ENCODE measurements around the gene SEC14L5. TPM values are rescaled to one million over a fixed set of nuclear protein-coding genes. Genes with fewer than 3 reads are reported as not detected.

The SEC14L5 gene
- total and polyA plus RNA-seq, 5 experiments from 2014 or later, result not detected

DNA sequence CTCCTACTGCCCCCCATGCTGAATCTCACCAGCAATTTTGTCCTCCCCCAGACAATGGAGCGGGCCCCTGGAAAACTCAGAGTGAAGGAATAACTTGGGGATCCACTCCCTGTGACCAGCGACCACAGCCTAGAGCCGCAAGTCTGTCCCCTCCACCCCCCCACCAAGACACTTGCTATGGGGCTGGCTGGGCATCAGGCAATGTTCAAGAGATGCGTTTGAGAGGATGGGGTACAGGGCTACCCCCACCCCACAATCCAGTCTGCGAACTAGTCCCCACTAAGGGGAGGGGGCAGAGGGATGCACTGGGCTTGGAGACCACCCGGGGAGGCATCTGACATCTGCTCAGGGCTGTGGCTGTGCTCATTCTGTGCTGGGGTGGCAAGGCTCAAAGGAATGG lies 23.5 kb upstream of the SEC14L5 start:
- Mint-ChIP-seq H3K9me3 (no peaks in the 10 kb centered on the region), H3K27ac (peak overlapping the region in 1 of 10 donors; percentile 49), H3K4me3 (peak overlapping the region in 2 of 10 donors; percentile 36 to 46), H3K4me1 (peaks cover 4 to 13% (median 8%) of the 10 kb centered on the region in 4 donors), H3K27me3 (peaks cover 12 to 58% (median 27%) of the 10 kb centered on the region in 5 donors), H3K36me3 (no peaks in the 10 kb centered on the region)
- ATAC-seq (no peak), DNase-seq (no peak)
- POLR2A ChIA-PET, result no interaction called here

DNA sequence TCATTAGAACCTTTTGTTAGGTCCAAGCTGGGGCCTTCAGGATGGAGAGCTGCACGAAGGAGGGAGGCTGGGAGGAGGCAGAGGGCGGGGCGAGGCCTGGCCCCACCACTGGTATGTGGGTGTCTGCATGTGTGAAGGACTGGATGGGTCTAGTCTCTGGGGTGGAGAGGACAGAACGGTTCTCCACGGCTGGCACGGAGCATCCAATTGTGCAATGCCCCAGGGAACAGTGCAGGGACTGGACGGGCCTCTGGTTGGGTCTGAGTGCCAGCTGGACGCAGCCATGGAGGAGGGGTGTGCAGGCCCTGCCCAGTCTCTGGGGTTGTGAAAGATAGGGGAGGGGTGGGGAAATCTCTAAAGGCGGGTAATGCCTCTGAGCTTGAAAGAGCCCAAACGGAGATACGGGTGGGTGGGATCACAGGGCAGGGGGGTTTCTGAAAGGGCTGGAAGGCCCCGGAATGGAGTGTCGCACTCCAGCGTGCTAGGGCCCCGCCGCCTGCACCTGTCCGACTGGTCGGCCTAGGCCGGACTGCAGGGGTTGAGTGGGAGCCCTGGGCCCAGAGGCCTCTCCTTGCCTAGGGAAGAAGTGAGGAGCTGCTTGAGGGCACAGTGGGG lies 22.8 kb upstream of the SEC14L5 start:
- Mint-ChIP-seq H3K4me3 (peak overlapping the region in 3 of 10 donors; percentile 23 to 80 (median 66)), H3K27me3 (peaks cover 12 to 54% (median 27%) of the 10 kb centered on the region in 5 donors), H3K9me3 (no peaks in the 10 kb centered on the region), H3K27ac (no peak overlapping the region), H3K36me3 (no peaks in the 10 kb centered on the region), H3K4me1 (peaks cover 4 to 13% (median 8%) of the 10 kb centered on the region in 4 donors)
- ATAC-seq, result no peak
- no peak for DNase-seq
- POLR2A ChIA-PET, result no interaction called here

DNA sequence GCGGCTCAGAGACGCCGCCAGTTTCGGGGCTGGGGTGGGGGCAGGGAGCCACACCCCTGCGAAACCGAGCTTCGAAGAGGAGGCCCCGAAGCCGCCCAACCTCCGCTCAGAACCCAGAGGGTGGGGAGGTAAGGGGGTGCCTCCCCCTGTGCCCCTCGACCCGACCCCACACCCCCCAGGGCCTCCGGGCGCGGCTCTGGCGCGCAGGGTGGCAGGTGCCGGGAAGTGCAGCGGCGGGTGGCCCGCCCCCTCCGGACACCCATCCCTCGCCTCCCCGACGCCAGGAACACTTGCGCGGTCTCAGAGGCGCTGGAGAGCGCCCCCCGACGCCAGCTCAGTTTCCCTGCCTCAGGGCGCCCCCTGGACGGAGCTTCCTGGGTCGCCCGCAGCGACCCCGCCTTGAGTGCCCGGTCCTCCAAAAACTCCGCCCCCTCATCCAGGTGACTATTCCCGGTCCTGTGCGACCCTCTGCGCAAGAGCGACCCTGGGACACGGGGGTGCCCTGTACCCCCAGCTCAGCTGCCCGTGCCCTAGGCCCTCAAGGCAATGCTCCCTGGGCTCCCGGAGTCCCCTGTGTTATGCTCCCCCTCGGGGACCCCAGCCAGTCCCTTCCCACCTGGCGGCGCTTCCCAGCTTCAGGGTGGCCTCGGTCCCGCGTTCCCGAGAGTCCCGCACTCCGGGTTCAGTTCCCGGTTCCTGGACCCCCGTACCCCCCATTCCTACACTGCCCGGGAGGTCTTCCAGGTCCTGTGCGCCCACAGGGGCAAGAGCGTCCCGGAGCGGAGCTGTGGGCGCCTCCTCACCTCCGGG lies 21.7 kb upstream of the SEC14L5 start:
- Mint-ChIP-seq H3K9me3 (no peaks in the 10 kb centered on the region), H3K4me1 (peaks cover 4 to 13% (median 8%) of the 10 kb centered on the region in 4 donors), H3K36me3 (no peaks in the 10 kb centered on the region), H3K27ac (no peak overlapping the region), H3K4me3 (peak overlapping the region; percentile 7 to 86 (median 64)), H3K27me3 (peaks cover 11 to 51% (median 31%) of the 10 kb centered on the region in 5 donors)
- POLR2A ChIA-PET, result no interaction called here
- ATAC-seq (peak; percentile 37 to 57), DNase-seq (no peak)

DNA sequence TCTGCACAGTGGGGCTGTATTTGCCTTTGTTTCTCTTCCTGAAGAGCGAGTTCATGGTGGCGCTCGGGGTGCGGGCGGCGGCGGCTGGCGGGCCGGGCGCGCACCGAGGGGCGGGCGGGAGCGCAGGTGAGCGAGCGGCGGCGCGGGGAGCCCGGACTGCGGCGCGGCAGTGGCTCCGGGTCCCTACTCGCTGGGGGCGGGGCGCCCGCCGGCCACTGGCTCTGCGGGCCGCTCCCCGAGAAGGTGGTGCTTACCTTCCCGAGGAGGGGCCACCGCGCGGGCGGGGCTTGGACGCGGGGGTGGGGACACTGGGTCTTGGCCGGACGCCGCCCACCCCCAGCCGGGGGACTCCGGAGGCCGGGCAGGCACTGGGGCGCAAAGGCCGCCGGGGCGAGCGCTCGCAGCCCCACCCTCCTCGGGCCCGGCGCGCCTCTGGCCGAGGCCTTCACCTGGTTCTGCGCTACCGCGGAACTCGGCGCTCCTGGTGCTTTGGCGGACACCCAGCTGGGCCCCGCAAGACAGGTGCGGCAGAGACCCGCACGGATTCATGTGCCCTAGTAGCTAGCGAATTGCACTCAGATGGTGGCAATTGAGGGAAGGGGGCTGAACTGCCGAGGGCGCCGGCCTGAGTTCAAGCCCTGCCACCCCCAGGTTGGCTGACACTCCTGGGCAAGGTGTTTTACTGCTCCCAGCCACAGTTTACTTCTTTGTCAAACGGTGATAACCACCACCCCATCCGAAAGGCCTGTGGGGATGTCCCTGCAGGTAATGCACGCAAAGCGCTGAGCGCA lies 20.9 kb upstream of the SEC14L5 start, which contains the start of gene PPL:
TSS of gene PPL (minus strand) at position 158 of the 791 bp plus-strand sequence. CDS start at position 55, 103 bp downstream.
- peaks cover 4 to 13% (median 8%) of the 10 kb centered on the region in 4 donors for H3K4me1 Mint-ChIP-seq
- DNase-seq, result no peak
- no peak within 1 kb of the TSS for H3K27ac Mint-ChIP-seq
- ATAC-seq, result peak in 1 of 2 donors; percentile 23
- POLR2A ChIA-PET, result no interaction called here
- peaks cover 11 to 51% (median 31%) of the 10 kb centered on the region in 5 donors for H3K27me3 Mint-ChIP-seq
- H3K36me3 Mint-ChIP-seq, result no peaks in the 10 kb centered on the region
- peak within 1 kb of the TSS; percentile 20 to 86 (median 64) for H3K4me3 Mint-ChIP-seq
- no peaks in the 10 kb centered on the region for H3K9me3 Mint-ChIP-seq

DNA sequence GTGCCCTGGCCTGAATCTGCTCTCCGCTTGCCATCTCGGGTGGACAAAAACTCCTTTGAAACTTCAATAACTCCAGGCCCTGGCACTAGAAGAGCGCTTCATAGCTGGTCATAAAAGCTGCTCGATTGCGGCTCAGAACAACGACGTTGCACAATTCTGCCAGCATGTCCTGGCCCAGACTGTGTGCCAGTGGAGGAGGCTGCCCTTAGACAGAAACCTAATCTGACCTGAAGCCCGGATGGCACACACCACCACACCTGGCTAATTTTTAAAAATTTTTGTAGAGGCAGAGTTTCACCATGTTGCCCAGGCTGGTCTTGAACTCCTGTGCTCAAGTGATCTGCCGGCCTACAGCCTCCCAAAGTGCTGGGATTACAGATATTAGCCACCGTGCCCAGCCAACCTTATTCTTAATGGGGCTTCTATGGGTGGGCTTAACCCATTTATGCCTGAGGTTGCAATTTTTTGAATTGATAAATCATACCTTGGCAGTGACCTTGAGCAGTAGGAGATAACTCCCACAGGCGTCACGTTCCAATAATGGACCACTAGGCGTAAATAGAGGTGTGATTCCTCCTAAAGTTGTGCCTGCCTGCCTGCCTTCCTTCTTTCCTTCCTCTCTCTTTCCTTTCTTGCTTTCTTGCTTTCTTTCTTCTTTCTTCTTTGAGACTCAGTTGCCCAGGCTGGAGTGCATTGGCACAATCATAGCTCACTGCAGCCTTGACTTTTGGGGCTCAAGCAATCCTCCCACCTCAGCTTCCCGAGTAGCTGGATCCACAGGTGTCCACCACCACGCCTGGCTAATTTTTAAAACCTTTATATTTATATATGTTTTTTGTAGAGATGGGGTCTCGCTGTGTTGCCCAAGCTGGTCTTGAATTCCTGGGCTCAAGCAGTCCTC lies 20.1 kb upstream of the SEC14L5 start:
- H3K27ac Mint-ChIP-seq, result no peak overlapping the region
- ATAC-seq (no peak), DNase-seq (no peak)
- POLR2A ChIA-PET, result no interaction called here
- H3K4me3 Mint-ChIP-seq, result peak overlapping the region in 9 of 10 donors; percentile 16 to 76 (median 62)
- H3K36me3 Mint-ChIP-seq, result no peaks in the 10 kb centered on the region
- no peaks in the 10 kb centered on the region for H3K9me3 Mint-ChIP-seq
- H3K27me3 Mint-ChIP-seq, result peaks cover 11 to 49% (median 31%) of the 10 kb centered on the region in 5 donors
- peaks cover 4 to 13% (median 8%) of the 10 kb centered on the region in 4 donors for H3K4me1 Mint-ChIP-seq

DNA sequence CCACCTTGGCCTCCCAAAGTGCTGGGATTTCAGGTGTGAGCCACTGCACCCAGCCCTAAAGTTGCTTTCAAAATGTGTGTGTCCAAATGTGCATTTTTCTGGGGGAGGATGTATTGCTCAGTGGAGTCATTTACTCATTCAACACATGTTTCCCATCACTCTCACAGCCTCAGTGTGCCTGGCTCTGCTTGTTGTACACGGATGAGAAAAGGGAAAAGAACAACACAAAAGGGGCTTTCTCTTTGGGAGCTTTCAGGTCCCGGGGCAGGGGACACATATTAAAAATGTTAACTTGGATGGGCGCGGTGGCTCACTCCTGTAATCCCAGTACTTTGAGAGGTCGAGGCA lies 19.5 kb upstream of the SEC14L5 start:
- H3K36me3 Mint-ChIP-seq, result no peaks in the 10 kb centered on the region
- no peak overlapping the region for H3K27ac Mint-ChIP-seq
- ATAC-seq (no peak), DNase-seq (no peak)
- H3K9me3 Mint-ChIP-seq, result no peaks in the 10 kb centered on the region
- POLR2A ChIA-PET, result no interaction called here
- peak overlapping the region in 1 of 10 donors; percentile 54 for H3K4me3 Mint-ChIP-seq
- peaks cover 11 to 48% (median 27%) of the 10 kb centered on the region in 5 donors for H3K27me3 Mint-ChIP-seq
- H3K4me1 Mint-ChIP-seq, result peaks cover 4 to 13% (median 8%) of the 10 kb centered on the region in 4 donors

DNA sequence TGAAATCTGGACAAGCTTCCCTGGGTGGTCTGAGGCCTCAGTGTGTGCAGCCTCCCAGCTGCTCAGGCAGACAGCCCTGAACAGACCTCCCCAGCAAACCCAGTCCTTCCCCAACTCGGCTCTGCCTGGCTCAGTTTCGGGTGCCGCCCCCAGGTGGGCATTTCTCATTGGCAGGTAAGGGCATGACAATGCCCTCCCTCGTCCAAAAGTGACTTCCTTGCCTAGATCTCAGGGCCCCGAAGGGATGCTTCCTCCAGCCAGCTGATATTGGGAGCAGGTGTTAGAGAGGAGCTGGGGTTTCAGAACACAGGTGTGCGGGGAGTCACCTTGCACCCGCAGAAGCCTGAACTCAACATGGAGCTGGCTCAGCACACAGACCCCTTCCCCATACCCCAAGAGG lies 17.4 kb upstream of the SEC14L5 start:
- Mint-ChIP-seq H3K27me3 (peaks cover 8 to 41% (median 24%) of the 10 kb centered on the region in 5 donors), H3K27ac (no peak overlapping the region), H3K9me3 (no peaks in the 10 kb centered on the region), H3K4me1 (peaks cover 4 to 13% (median 8%) of the 10 kb centered on the region in 4 donors), H3K36me3 (no peaks in the 10 kb centered on the region), H3K4me3 (no peak overlapping the region)
- POLR2A ChIA-PET, result no interaction called here
- DNase-seq (no peak), ATAC-seq (no peak)

DNA sequence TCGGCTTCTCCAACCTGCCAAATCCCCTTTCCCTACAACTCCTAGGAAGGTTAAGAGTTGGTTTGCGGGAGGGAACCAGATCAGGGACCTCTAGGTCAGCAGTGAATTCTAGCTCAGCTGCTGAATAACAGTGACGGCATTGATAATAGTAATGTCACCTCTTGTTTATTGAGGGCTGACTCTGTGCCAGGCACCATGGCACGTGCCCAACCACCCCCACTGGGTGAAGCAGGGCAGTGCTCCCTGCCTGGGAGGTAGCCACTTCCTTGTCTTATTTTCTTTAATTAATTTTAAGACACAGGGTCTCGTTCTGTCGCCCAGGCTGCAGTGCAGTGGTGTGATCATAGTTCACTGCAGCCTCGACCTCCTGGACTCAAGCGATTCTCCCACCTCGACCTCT lies 15.6 kb upstream of the SEC14L5 start:
- no peak overlapping the region for H3K27ac Mint-ChIP-seq
- H3K27me3 Mint-ChIP-seq, result peaks cover 9 to 43% (median 26%) of the 10 kb centered on the region in 5 donors
- H3K4me3 Mint-ChIP-seq, result no peak overlapping the region
- DNase-seq (no peak), ATAC-seq (no peak)
- H3K36me3 Mint-ChIP-seq, result no peaks in the 10 kb centered on the region
- POLR2A ChIA-PET, result no interaction called here
- peaks cover 0 to 7% (median 2%) of the 10 kb centered on the region in 4 donors for H3K4me1 Mint-ChIP-seq
- H3K9me3 Mint-ChIP-seq, result no peaks in the 10 kb centered on the region

DNA sequence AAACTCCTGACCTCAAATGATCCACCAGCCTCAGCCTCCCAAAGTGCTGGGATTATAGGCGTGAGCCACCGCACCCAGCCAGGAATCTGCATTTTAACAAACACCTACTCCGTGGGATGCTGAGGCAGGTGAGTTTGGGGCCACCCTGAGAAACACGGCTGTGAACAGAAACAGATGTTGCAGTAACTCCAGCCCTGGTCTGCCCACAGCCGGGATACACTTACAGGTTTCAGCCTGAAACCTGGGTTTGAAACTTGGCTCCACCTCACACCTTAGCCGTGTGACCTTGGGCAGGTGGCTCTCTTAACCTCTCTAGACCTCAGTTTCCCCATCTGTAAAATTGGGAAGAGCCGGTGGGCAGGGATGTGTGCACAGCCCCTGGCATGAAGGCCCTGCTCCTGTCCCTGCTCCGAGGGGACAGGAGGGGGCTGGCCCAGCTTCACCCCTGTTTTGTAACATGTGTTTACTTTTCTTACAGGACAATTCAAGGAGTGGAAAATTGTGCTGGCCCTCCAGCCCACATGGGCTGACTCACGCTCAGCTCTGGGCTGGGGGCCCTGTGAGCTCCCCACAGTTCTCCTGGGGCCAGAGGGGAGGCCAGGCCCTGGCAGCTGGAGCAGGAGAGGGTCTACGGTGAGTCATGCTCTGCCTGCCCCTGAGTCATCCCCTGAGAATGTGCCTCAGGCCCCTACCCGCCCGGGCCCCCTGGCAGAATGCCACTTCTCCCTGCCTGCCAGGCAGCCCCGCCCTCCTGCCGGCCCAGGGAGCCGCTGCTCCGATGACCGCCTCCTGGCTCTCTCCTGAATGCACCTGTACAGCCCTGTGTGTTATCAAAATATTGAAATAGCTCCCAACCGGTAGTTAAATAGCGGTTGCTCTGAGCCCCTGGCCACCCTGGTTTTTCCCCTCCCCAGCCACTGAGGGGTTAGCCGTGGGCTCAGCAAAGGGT lies 13.5 kb upstream of the SEC14L5 start:
- Mint-ChIP-seq H3K4me1 (peaks cover 0 to 5% (median 2%) of the 10 kb centered on the region in 4 donors), H3K36me3 (no peaks in the 10 kb centered on the region), H3K27ac (peak overlapping the region in 1 of 10 donors; percentile 25), H3K27me3 (peaks cover 0 to 50% (median 31%) of the 10 kb centered on the region in 5 donors), H3K4me3 (no peak overlapping the region), H3K9me3 (no peaks in the 10 kb centered on the region)
- ATAC-seq, result no peak
- POLR2A ChIA-PET, result no interaction called here
- DNase-seq, result no peak

DNA sequence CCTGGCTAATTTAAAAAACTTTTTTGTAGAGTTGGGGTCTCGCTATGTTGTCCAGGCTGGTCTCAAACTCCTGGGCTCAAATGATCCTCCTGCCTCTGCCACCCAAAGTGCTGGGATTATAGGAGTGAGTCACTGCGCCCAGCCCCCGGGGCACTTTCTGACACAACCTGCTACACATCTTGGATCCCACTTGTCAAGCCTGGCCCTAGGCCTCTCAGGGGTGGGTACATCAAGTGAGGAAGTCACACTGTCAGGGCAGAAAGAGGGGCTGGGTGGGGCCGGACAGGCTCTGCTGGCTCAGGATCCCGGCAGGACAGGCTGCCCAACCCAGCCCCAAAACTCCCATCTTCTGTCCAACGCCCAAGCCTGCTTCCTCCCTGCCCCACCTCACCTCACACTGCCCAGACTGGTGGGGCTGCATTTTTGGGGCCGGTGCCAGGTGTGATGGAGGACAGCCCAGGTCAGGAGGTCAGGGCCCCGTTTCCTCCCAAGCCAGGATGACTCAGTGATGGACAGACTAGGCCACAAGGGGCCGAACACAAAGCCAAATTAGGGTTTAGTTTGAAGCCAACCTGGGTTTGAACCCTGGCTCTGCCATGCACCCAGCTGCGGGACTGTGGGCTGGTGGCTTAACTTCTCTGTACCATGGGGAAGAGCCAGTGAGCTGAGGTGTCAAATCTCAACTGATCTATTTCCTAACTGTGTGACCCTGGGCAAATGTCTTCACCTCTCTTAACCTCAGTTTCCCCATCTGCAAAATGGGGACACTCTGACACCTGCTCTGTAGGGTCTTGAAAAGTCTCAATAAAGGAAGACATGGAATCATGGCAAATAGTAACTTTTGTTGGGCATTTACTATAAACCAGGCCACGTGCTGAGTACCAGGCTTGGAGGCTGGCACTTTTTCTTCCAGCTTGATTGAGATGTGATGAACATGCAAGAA lies 12.3 kb upstream of the SEC14L5 start:
- H3K4me3 Mint-ChIP-seq, result no peak overlapping the region
- no peaks in the 10 kb centered on the region for H3K36me3 Mint-ChIP-seq
- H3K27ac Mint-ChIP-seq, result peak overlapping the region in 1 of 10 donors; percentile 25
- no peak for DNase-seq
- POLR2A ChIA-PET, result interaction anchor here (0.6 kb wide), 1 partner anchor 112 kb away, joined by 5 read pairs; no protein-coding TSS in a partner anchor
- ATAC-seq, result no peak
- peaks cover 1 to 53% (median 31%) of the 10 kb centered on the region in 5 donors for H3K27me3 Mint-ChIP-seq
- no peaks in the 10 kb centered on the region for H3K9me3 Mint-ChIP-seq
- peaks cover 0 to 5% (median 2%) of the 10 kb centered on the region in 4 donors for H3K4me1 Mint-ChIP-seq
